HG02943 (cell line): Measurements from ENCODE around the gene SPTBN1.

Experiments used
- ATAC-seq: cut with Tn5 transposase; IDR thresholded peaks from one replicate; pipeline ENCODE4 v1.9.1; 2021; ENCODE audit warnings: mild to moderate bottlenecking, low read depth, moderate library complexity; ENCODE audit not compliant: unreplicated experiment

Gene SPTBN1

GRCh38 chr2:54568876-54569321, 112.8 kb downstream of the SPTBN1 start:
- peak; percentile 33 for ATAC-seq

- peak; percentile 22 for ATAC-seq
These were observed 113.7 kb downstream of the SPTBN1 start for GRCh38 chr2:54569745-54570301.

GRCh38 chr2:54570321-54570855, 114.3 kb downstream of the SPTBN1 start:
- no peak for ATAC-seq

GRCh38 chr2:54570925-54571694, 115.0 kb downstream of the SPTBN1 start:
- ATAC-seq, result peak; percentile 38

- ATAC-seq, result no peak
These were observed 116.1 kb downstream of the SPTBN1 start for GRCh38 chr2:54572262-54572635.

- no peak for ATAC-seq
These were observed 116.8 kb downstream of the SPTBN1 start for GRCh38 chr2:54572636-54573536.

GRCh38 chr2:54573537-54573919, 117.4 kb downstream of the SPTBN1 start:
- ATAC-seq, result no peak

- ATAC-seq, result peak; percentile 42
These were observed 118.2 kb downstream of the SPTBN1 start for GRCh38 chr2:54574107-54574859.

GRCh38 chr2:54574860-54575247, 118.7 kb downstream of the SPTBN1 start:
- no peak for ATAC-seq

- ATAC-seq, result no peak
These were observed 119.3 kb downstream of the SPTBN1 start for GRCh38 chr2:54575379-54575888.

GRCh38 chr2:54577035-54577434, 120.9 kb downstream of the SPTBN1 start:
- no peak for ATAC-seq

- ATAC-seq, result no peak
These were observed 122.0 kb downstream of the SPTBN1 start for GRCh38 chr2:54577944-54578647.

GRCh38 chr2:54578648-54579045, 122.5 kb downstream of the SPTBN1 start:
- ATAC-seq, result no peak

- ATAC-seq, result no peak
These were observed 123.0 kb downstream of the SPTBN1 start for GRCh38 chr2:54579061-54579681.

- ATAC-seq, result peak; percentile 82
These were observed 123.8 kb downstream of the SPTBN1 start for GRCh38 chr2:54579682-54580620.

- ATAC-seq, result no peak
These were observed 125.4 kb downstream of the SPTBN1 start for GRCh38 chr2:54581326-54582039.

- no peak for ATAC-seq
These were observed 126.9 kb downstream of the SPTBN1 start for GRCh38 chr2:54582987-54583386.
